PC-9 (cell line): ENCODE measurements around the gene NFE2L2.

Experiments used
- EZH2 ChIP-seq: fragments of 200-600 bp; sonication (generic); IDR thresholded peaks from 2 replicates; pipeline ENCODE4 v1.8.0; 2017; ENCODE audit warnings: antibody characterized with exemption, low read depth
- TF ChIP-seq, protein P1 (sequence below): fragments of 200-600 bp; sonication (generic); conservative IDR thresholded peaks from 2 replicates; pipeline ENCODE4 v1.6.1; 2017; ENCODE audit warnings: mixed run types, antibody characterized with exemption, mild to moderate bottlenecking, moderate library complexity

DNA sequence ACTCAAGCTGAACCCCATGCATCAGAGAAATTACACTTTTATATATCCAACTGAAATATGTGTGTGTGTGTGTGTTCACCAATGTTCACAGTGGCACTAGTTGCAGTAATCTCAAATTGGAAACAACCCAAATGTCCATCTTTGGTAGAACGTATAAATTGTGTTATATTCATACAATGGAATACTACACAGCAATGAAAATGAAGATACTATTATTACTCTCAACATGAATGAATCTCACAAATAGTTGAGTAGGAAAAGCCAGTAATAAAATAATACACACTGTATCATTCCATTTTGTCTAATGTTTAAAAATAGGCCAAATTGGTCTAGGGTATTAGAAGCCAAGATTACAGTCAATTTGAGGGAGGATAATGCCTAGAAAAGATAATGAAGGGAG is 48.0 kb upstream of the NFE2L2 start:
- TF ChIP-seq, protein P1, sequence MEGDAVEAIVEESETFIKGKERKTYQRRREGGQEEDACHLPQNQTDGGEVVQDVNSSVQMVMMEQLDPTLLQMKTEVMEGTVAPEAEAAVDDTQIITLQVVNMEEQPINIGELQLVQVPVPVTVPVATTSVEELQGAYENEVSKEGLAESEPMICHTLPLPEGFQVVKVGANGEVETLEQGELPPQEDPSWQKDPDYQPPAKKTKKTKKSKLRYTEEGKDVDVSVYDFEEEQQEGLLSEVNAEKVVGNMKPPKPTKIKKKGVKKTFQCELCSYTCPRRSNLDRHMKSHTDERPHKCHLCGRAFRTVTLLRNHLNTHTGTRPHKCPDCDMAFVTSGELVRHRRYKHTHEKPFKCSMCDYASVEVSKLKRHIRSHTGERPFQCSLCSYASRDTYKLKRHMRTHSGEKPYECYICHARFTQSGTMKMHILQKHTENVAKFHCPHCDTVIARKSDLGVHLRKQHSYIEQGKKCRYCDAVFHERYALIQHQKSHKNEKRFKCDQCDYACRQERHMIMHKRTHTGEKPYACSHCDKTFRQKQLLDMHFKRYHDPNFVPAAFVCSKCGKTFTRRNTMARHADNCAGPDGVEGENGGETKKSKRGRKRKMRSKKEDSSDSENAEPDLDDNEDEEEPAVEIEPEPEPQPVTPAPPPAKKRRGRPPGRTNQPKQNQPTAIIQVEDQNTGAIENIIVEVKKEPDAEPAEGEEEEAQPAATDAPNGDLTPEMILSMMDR: no peak
- no peak for TF ChIP-seq EZH2
